HG03571 (cell line): ENCODE results near the gene PDS5B.
"Not testable (repeated sequence)": the region's sequence is repeated elsewhere in the genome, so short reads cannot be mapped to it uniquely, and the experiment has no call there.

ENCODE experiments used
- ATAC-seq: cut with Tn5 transposase; IDR thresholded peaks from one replicate; pipeline ENCODE4 v1.9.1; 2021; ENCODE audit not compliant: unreplicated experiment

Gene PDS5B

GRCh38 chr13:32647926-32648325 lies 61.7 kb downstream of the PDS5B start:
- no peak for ATAC-seq

GRCh38 chr13:32650705-32651311 lies 64.6 kb downstream of the PDS5B start:
- no peak for ATAC-seq

- ATAC-seq: no peak
These were observed 71.1 kb downstream of the PDS5B start for GRCh38 chr13:32657309-32657708.

GRCh38 chr13:32659736-32660135 lies 73.5 kb downstream of the PDS5B start:
- ATAC-seq: no peak

- no peak for ATAC-seq
These were observed 74.0 kb downstream of the PDS5B start for GRCh38 chr13:32660227-32660626.

GRCh38 chr13:32661685-32662084 lies 75.4 kb downstream of the PDS5B start:
- ATAC-seq: no peak

- ATAC-seq: no peak
These were observed 77.4 kb downstream of the PDS5B start for GRCh38 chr13:32663660-32664059.

- no peak for ATAC-seq
These were observed 80.8 kb downstream of the PDS5B start for GRCh38 chr13:32666990-32667571.

- ATAC-seq: no peak
These were observed 82.9 kb downstream of the PDS5B start for GRCh38 chr13:32669030-32669646.

GRCh38 chr13:32674503-32674902 lies 88.3 kb downstream of the PDS5B start:
- ATAC-seq: no peak

GRCh38 chr13:32676242-32676641 lies 90.0 kb downstream of the PDS5B start:
- no peak for ATAC-seq

GRCh38 chr13:32682130-32682529 lies 95.9 kb downstream of the PDS5B start:
- ATAC-seq: no peak

- ATAC-seq: no peak
These were observed 96.5 kb downstream of the PDS5B start for GRCh38 chr13:32682740-32683139.

GRCh38 chr13:32687275-32687674 lies 101.0 kb downstream of the PDS5B start:
- no peak for ATAC-seq

GRCh38 chr13:32695602-32696250 lies 109.5 kb downstream of the PDS5B start:
- no peak for ATAC-seq

GRCh38 chr13:32707471-32707870 lies 121.2 kb downstream of the PDS5B start:
- ATAC-seq: no peak

- no peak for ATAC-seq
These were observed 127.1 kb downstream of the PDS5B start for GRCh38 chr13:32713397-32713796.

GRCh38 chr13:32716201-32716600 lies 129.9 kb downstream of the PDS5B start:
- ATAC-seq: not testable (repeated sequence)

- ATAC-seq: no peak
These were observed 133.8 kb downstream of the PDS5B start for GRCh38 chr13:32720026-32720425.

GRCh38 chr13:32721131-32722034 lies 135.1 kb downstream of the PDS5B start:
- ATAC-seq: not testable (repeated sequence)

GRCh38 chr13:32722340-32722739 lies 136.1 kb downstream of the PDS5B start:
- no peak for ATAC-seq
